HL-60 (cell line): ENCODE measurements around the gene BCL2.

Experiments
- CTCF ChIP-seq: IDR thresholded peaks from one replicate; pipeline ENCODE4 v1.5.1; 2011; ENCODE audit warnings: low read length, control low read depth, inconsistent platforms; ENCODE audit not compliant: insufficient read depth
- GABPA ChIP-seq: IDR thresholded peaks from 2 replicates; pipeline ENCODE4 v1.6.1; 2012; ENCODE audit warnings: low read depth
- REST ChIP-seq: IDR thresholded peaks from 2 replicates; pipeline ENCODE4 v1.6.1; 2012; ENCODE audit warnings: low read depth; ENCODE audit not compliant: insufficient replicate concordance
- SPI1 ChIP-seq: IDR thresholded peaks from 2 replicates; pipeline ENCODE4 v1.6.1; 2012; ENCODE audit warnings: low read depth, mild to moderate bottlenecking, borderline replicate concordance

GRCh38 chr18:63207143-63207790 lies 112.3 kb downstream of the BCL2 start:
- TF ChIP-seq CTCF = no peak
- no peak for TF ChIP-seq SPI1
- TF ChIP-seq REST = no peak
- TF ChIP-seq GABPA = no peak
